K562 (cell line): ENCODE results near the gene AGBL1. TPM values are rescaled to one million over a fixed set of nuclear protein-coding genes. Genes with fewer than 3 reads are reported as not detected.

Experiments used
- ATAC-seq: fragments of 200-7000 bp; cut with Tn5 transposase; 3 replicates; pipeline ENCODE4 v1.9.1; 2020; ENCODE audit warnings: moderate library complexity
- BruUV-seq: library from RNA; stranded (reverse); fragments of 400-500 nt; replicated peaks from 2 replicates; lab custom pipeline; 2021; lab: Mats Ljungman, UMichigan
- CTCF ChIA-PET: fragments of 300-600 bp; formaldehyde crosslinking; extraction: SDS; loops from one replicate; lab custom pipeline; 2021; ENCODE audit warnings: low intra/inter-chr PET ratio; lab: Yijun Ruan, JAX
- POLR2A ChIA-PET: fragments of 300-600, 350-650 bp; sonication (Branson Sonifier 250); formaldehyde crosslinking; extraction: SDS; loops from one replicate; lab custom pipeline; 2021; ENCODE audit warnings: antibody characterized with exemption, inconsistent platforms; lab: Yijun Ruan, JAX
- DNase-seq, 4 experiments: peaks; one replicate each; pipeline versions ENCODE4 v3.0.0 to v3.0.0-alpha.2; 2011 to 2018; ENCODE audit warnings: low spot score in 3 of 4, mixed read lengths in 3 of 4; ENCODE audit errors: extremely low read depth in 1 of 4
- FAIRE-seq: peaks from 2 replicates; lab custom pipeline; 2011; peaks lifted over from hg19 to GRCh38; lab: Jason Lieb, UNC
- H2AFZ ChIP-seq: 2 replicates; pipeline ENCODE4 v1.6.0; 2011; ENCODE audit warnings: low read depth, low read length, control low read depth, inconsistent platforms
- H3K27ac ChIP-seq: fragments of 200-600 bp; 3 replicates; pipeline ENCODE4 v1.8.0; 2011; ENCODE audit warnings: low read depth, mild to moderate bottlenecking, control low read depth, inconsistent platforms, low read length, moderate library complexity, mixed read lengths; ENCODE audit errors: extremely low read depth
- H3K27me3 ChIP-seq, 2 experiments: fragments of 300-600 bp in 1 of 2; 2 replicates in 1 of 2; 3 replicates in 1 of 2; pipeline versions ENCODE4 v1.6.0 to v1.8.0; 2011; ENCODE audit warnings: inconsistent platforms in 2 of 2, low read length in 2 of 2, mild to moderate bottlenecking in 1 of 2, mixed read lengths in 1 of 2, moderate library complexity in 1 of 2; ENCODE audit not compliant: control insufficient read depth in 2 of 2, insufficient read depth in 2 of 2
- H3K36me3 ChIP-seq: fragments of 300-600 bp; 3 replicates; pipeline ENCODE4 v1.8.0; 2011; ENCODE audit warnings: mild to moderate bottlenecking, low read length, inconsistent platforms; ENCODE audit not compliant: control insufficient read depth, insufficient read depth
- H3K4me1 ChIP-seq, 2 experiments: fragments of 200-600 bp in 1 of 2; replicated peaks in 1 of 2; 2 replicates in 1 of 2; 3 replicates in 1 of 2; pipeline versions ENCODE4 v1.5.1 to v1.8.0; 2011; ENCODE audit warnings: inconsistent platforms in 2 of 2, low read length in 2 of 2, mild to moderate bottlenecking in 1 of 2, mixed read lengths in 1 of 2, moderate library complexity in 1 of 2; ENCODE audit not compliant: control insufficient read depth in 2 of 2, insufficient read depth in 2 of 2
- H3K4me2 ChIP-seq: 2 replicates; pipeline ENCODE4 v1.6.1; 2011; ENCODE audit warnings: low read length, control low read depth, inconsistent platforms, mixed read lengths; ENCODE audit not compliant: insufficient read depth
- H3K4me3 ChIP-seq: fragments of 200-600 bp; sonication (generic), shearing (Covaris generic); 2 replicates; pipeline ENCODE4 v1.5.1; 2016; ENCODE audit warnings: control low read depth, inconsistent platforms
- H3K79me2 ChIP-seq: fragments of 200-600 bp; 3 replicates; pipeline ENCODE4 v1.8.0; 2011; ENCODE audit warnings: low read length, inconsistent platforms; ENCODE audit not compliant: control insufficient read depth, insufficient read depth
- H3K9ac ChIP-seq, 2 experiments: 2 replicates each; pipeline versions ENCODE4 v1.6.0 to v1.6.1; 2011; ENCODE audit warnings: low read depth in 2 of 2, low read length in 2 of 2, control low read depth in 1 of 2, inconsistent platforms in 1 of 2, mild to moderate bottlenecking in 1 of 2, mixed read lengths in 1 of 2; ENCODE audit not compliant: insufficient read depth in 1 of 2
- H3K9me1 ChIP-seq: one replicate; pipeline ENCODE4 v1.6.0; 2011; ENCODE audit warnings: inconsistent platforms, mild to moderate bottlenecking, low read length, moderate library complexity; ENCODE audit not compliant: control insufficient read depth, insufficient read depth
- H3K9me3 ChIP-seq: replicated peaks from 2 replicates; pipeline ENCODE4 v1.5.1; 2011; ENCODE audit warnings: low read depth, low read length, inconsistent platforms; ENCODE audit not compliant: control insufficient read depth, insufficient read depth
- H4K20me1 ChIP-seq: replicated peaks from 2 replicates; pipeline ENCODE4 v1.6.1; 2011; ENCODE audit warnings: low read length, inconsistent platforms, mixed read lengths; ENCODE audit not compliant: control insufficient read depth, insufficient read depth
- U2AF1 ChIP-seq: fragments of 200-400 bp; formaldehyde crosslinking; optimal IDR thresholded peaks from 2 replicates; pipeline ENCODE3; 2017; ENCODE audit warnings: mild to moderate bottlenecking, low read depth, low read length, moderate library complexity
- ZNF431 ChIP-seq: sonication (generic); formaldehyde crosslinking; IDR thresholded peaks from 2 replicates; pipeline ENCODE4 v1.8.0; 2022; ENCODE audit warnings: mild to moderate bottlenecking, missing genetic modification reagents
- WGBS: fragments of 100-300 bp; shearing (Covaris generic); methylation state at CpG from one replicate; pipeline ENCODE4 v1.1.6; 2016; ENCODE audit warnings: low coverage, mixed read lengths; ENCODE audit not compliant: insufficient coverage; ENCODE audit errors: missing lambda C conversion rate; 5-methylcytosine and 5-hydroxymethylcytosine counted together
- in situ Hi-C: fragments of 300-500 bp; cut with MboI; formaldehyde crosslinking; loops from 4 replicates; pipeline ENCODE4 v1.15.0; 2018; ENCODE audit warnings: inconsistent platforms, mixed read lengths
- intact Hi-C: fragments of 100-400 bp; cut with micrococcal nuclease; formaldehyde crosslinking; loops from 2 replicates; pipeline ENCODE4 v1.14.2; 2022
- polyA plus RNA-seq, 8 experiments: library from polyadenylated mRNA; depleted of rRNA in 4 of 8; stranded (reverse) in 5 of 8; unstranded in 3 of 8; fragments of >200 nt; fragmentation: Nextera tagmentation in 2 of 8; fragmentation: Illumina TruSeq in 1 of 8; extraction: Ambion mirVana in 2 of 8; extraction: Trizol in 1 of 8; gene quantifications; 2 replicates each; pipeline versions ENCODE4 v1.2.1 to v1.2.3, GENCODE V29; 2011 to 2014; ENCODE audit warnings: inconsistent platforms in 1 of 8, missing spikeins in 1 of 8
- total RNA-seq, 7 experiments: library from RNA; depleted of rRNA in 6 of 7; stranded (reverse); fragments of >200 nt in 6 of 7; fragmentation: Illumina TruSeq in 2 of 7; extraction: Trizol in 2 of 7; gene quantifications; 2 replicates each; pipeline versions ENCODE4 v1.2.1 to v1.2.3, GENCODE V29; 2011 to 2021; ENCODE audit warnings: low replicate concordance in 1 of 7
- TF ChIP-seq, protein P1 (sequence below): sonication (generic); formaldehyde crosslinking; IDR thresholded peaks from 2 replicates; pipeline ENCODE4 v1.8.0; 2022; ENCODE audit warnings: mild to moderate bottlenecking, low read depth, missing genetic modification reagents
- TF ChIP-seq, protein P2 (sequence below): fragments of 250-450 bp; sonication (Bioruptor Pico); IDR thresholded peaks from 2 replicates; pipeline ENCODE4 v1.4.0; 2020; ENCODE audit warnings: mild to moderate bottlenecking, moderate library complexity
- TF ChIP-seq, protein P3 (sequence below), 2 experiments: fragments of 450-650 bp; formaldehyde crosslinking in 1 of 2; IDR thresholded peaks; 2 replicates each; pipeline versions ENCODE4 v1.4.0 to v1.6.1; 2014 to 2020; ENCODE audit warnings: mild to moderate bottlenecking in 2 of 2, borderline replicate concordance in 1 of 2, low read depth in 1 of 2

Gene AGBL1
- total and polyA plus RNA-seq, 9 of the 15 experiments (the other 6 are each of a cell fraction or from before 2014, with no cell fraction given) = not detected

DNA sequence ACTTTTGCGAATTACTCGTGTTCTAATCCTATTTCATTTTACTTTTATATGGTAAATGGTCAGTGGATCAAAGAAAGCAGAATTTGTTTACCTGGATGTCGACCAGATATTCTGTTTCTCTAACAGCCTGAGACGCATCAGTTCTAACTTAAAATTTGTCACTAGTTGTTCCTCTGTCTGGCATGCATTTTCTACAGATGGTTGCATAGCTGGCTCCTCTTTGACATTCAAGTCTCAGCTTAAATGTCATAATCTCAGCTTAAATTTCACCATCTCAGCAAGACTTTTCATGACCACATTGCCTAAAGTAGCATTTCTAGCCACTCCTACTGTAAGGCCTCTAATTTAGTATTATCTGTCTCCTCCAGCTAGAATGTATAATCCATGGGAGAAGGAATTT is 609.3 kb downstream of the AGBL1 start (continued):
- TF ChIP-seq, protein P1, sequence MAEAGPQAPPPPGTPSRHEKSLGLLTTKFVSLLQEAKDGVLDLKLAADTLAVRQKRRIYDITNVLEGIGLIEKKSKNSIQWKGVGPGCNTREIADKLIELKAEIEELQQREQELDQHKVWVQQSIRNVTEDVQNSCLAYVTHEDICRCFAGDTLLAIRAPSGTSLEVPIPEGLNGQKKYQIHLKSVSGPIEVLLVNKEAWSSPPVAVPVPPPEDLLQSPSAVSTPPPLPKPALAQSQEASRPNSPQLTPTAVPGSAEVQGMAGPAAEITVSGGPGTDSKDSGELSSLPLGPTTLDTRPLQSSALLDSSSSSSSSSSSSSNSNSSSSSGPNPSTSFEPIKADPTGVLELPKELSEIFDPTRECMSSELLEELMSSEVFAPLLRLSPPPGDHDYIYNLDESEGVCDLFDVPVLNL (CRISPR knock-in tag) = no peak
- no peak for TF ChIP-seq ZNF431 (CRISPR knock-in tag)
- TF ChIP-seq, protein P2, sequence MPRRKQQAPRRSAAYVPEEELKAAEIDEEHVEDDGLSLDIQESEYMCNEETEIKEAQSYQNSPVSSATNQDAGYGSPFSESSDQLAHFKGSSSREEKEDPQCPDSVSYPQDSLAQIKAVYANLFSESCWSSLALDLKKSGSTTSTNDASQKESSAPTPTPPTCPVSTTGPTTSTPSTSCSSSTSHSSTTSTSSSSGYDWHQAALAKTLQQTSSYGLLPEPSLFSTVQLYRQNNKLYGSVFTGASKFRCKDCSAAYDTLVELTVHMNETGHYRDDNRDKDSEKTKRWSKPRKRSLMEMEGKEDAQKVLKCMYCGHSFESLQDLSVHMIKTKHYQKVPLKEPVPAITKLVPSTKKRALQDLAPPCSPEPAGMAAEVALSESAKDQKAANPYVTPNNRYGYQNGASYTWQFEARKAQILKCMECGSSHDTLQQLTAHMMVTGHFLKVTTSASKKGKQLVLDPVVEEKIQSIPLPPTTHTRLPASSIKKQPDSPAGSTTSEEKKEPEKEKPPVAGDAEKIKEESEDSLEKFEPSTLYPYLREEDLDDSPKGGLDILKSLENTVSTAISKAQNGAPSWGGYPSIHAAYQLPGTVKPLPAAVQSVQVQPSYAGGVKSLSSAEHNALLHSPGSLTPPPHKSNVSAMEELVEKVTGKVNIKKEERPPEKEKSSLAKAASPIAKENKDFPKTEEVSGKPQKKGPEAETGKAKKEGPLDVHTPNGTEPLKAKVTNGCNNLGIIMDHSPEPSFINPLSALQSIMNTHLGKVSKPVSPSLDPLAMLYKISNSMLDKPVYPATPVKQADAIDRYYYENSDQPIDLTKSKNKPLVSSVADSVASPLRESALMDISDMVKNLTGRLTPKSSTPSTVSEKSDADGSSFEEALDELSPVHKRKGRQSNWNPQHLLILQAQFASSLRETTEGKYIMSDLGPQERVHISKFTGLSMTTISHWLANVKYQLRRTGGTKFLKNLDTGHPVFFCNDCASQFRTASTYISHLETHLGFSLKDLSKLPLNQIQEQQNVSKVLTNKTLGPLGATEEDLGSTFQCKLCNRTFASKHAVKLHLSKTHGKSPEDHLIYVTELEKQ = no peak
- TF ChIP-seq, all 486 proteins: peak for 0

DNA sequence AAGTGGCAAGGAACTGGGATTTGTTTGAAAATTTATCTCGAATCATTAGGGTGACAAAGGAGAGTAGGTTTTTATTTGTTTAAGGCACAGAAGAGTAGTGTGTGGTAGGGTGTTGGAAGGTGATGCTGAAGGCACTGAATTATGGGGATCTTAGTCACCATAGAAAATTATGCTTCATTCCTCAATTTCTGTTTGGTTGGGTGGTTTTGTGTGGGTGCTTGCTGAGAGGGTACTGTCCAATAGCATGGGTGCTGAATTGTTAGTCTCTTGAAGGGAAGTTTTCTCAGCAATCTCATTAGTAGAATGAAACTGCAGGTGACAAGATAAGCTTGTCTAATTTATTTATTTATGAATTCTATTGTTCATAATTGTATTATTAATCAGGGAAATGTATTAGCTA is 610.9 kb downstream of the AGBL1 start:
- no TSS peak for BruUV-seq
- Histone ChIP-seq H2AFZ (no peak overlapping the region), H3K4me2 (no peak overlapping the region), H3K9ac (no peak overlapping the region), H3K27ac (no peak overlapping the region), H3K27me3 (no peaks in the 10 kb centered on the region), H4K20me1 (no peaks in the 10 kb centered on the region), H3K9me1 (no peaks in the 10 kb centered on the region), H3K4me3 (no peak overlapping the region), H3K79me2 (no peaks in the 10 kb centered on the region), H3K9me3 (no peaks in the 10 kb centered on the region), H3K4me1 (no peaks in the 10 kb centered on the region), H3K36me3 (no peaks in the 10 kb centered on the region)
- in situ Hi-C loops (no loop called here), intact Hi-C loops (no loop called here)
- TF ChIP-seq U2AF1 = no peak
- TF ChIP-seq, protein P3, sequence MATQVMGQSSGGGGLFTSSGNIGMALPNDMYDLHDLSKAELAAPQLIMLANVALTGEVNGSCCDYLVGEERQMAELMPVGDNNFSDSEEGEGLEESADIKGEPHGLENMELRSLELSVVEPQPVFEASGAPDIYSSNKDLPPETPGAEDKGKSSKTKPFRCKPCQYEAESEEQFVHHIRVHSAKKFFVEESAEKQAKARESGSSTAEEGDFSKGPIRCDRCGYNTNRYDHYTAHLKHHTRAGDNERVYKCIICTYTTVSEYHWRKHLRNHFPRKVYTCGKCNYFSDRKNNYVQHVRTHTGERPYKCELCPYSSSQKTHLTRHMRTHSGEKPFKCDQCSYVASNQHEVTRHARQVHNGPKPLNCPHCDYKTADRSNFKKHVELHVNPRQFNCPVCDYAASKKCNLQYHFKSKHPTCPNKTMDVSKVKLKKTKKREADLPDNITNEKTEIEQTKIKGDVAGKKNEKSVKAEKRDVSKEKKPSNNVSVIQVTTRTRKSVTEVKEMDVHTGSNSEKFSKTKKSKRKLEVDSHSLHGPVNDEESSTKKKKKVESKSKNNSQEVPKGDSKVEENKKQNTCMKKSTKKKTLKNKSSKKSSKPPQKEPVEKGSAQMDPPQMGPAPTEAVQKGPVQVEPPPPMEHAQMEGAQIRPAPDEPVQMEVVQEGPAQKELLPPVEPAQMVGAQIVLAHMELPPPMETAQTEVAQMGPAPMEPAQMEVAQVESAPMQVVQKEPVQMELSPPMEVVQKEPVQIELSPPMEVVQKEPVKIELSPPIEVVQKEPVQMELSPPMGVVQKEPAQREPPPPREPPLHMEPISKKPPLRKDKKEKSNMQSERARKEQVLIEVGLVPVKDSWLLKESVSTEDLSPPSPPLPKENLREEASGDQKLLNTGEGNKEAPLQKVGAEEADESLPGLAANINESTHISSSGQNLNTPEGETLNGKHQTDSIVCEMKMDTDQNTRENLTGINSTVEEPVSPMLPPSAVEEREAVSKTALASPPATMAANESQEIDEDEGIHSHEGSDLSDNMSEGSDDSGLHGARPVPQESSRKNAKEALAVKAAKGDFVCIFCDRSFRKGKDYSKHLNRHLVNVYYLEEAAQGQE (IDR thresholded peaks at IDR 0.05; ENCODE audit: borderline replicate concordance) = peak; percentile 48; the same call in 1 of the 2 replicates
- TF ChIP-seq, protein P3 (CRISPR knock-in tag; IDR thresholded peaks at IDR 0.05; ENCODE audit: low read depth) = no peak
- FAIRE-seq = no peak
- no peak for ATAC-seq
- POLR2A ChIA-PET = no interaction called here
- CTCF ChIA-PET = no interaction called here
- DNase-seq = no peak
- WGBS = 0% methylated on average over 1 of the region's 1 CpG
